NT2/D1 (cell line): Measurements from ENCODE around the gene PAQR9.

Source experiments
- SUZ12 ChIP-seq: IDR thresholded peaks from 2 replicates; pipeline ENCODE4 v1.6.1; 2011; ENCODE audit not compliant: insufficient read length, insufficient read depth; ENCODE audit errors: extremely low read depth
- YY1 ChIP-seq: IDR thresholded peaks from 2 replicates; pipeline ENCODE4 v1.6.1; 2011; ENCODE audit not compliant: insufficient read length, insufficient read depth
- ZNF274 ChIP-seq: IDR thresholded peaks from 2 replicates; pipeline ENCODE4 v1.6.1; 2011; ENCODE audit warnings: mild to moderate bottlenecking, low read depth, low read length

DNA sequence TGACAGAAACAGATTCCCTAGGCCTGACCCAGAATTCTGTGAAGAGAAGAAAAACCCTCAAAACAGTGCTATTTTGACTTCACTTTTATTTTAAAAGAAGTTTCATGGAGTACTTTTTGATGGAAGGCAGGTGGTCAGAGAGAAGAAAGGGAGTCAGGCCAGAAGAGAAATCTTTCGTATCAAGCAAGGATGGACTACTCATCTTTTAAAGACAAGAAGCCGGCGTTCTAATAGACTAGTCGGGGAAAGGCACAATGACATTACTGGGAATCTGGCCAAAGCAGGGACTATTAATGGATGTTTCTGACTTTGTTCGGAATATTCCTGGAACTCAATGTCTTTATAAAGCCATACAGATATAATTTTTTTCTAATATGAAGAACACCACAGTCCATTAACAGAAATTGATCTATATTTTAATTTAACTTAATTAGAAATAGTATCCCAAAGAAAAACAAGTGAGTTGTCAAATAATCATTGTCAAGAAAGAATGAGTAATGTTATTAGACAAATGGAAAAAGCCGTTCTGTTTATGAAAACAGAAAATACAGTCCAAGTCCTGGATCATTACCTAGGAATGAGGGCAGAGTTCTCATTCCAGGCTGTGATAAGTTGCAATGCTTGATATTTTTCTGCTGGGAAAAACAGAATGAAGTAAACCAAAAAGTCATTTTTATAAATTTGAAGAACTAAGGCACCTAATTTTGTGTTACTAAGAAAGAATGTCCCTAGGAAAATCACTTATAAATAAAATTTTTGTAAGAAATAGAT is 50.9 kb downstream of the PAQR9 start:
- TF ChIP-seq YY1 (no peak), ZNF274 (no peak), SUZ12 (no peak)
